ENCODE data around the gene OR11A1.

DNA sequence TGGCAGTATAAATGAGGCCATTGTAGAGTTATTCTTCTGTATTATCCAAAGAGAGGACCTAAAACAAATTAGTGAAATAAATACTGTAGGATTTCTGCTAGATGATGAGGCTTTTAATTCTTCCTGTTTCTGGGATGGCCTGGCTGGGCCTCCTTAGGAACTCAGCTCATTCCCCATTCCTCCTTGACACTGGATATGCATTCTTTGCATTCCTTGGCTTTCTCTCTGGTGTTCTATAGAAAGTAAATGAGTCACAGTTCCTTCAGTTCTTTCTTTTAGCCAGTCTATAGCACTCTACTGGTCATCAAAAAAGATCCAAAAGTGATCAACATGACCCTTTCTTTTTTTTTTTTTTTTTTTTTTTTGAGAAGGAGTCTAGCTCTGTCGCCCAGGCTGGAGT is 9.2 kb downstream of the OR11A1 start:
- no peak for TF ChIP-seq POLR2AphosphoS5 (IDR thresholded peaks at IDR 0.05; ENCODE audit: low read depth, low read length)
- no peak for TF ChIP-seq POLR2A (IDR thresholded peaks at IDR 0.05; ENCODE audit: low read depth, low read length)
- TF ChIP-seq TAF1 (IDR thresholded peaks at IDR 0.05; ENCODE audit: low read depth, low read length): no peak
- TF ChIP-seq PAX5 (IDR thresholded peaks at IDR 0.05; ENCODE audit: insufficient read depth, low read length, severe bottlenecking): no peak
- no peak for TF ChIP-seq POU2F2 (IDR thresholded peaks at IDR 0.05; ENCODE audit: low read depth, low read length)
- TF ChIP-seq SPI1 (IDR thresholded peaks at IDR 0.05; ENCODE audit: low read depth, low read length): no peak

Data from GM12891 (cell line).